Measurements from ENCODE around the gene ZNF546. TPM values are rescaled to one million over a fixed set of nuclear protein-coding genes. Genes with fewer than 3 reads are reported as not detected.

The ZNF546 gene
- total RNA-seq, 1 donor from 2014 or later = 5.9 TPM

GRCh38 chr19:39974377-39975155 is 22.3 kb upstream of the ZNF546 start:
- intact Hi-C loops (cut with DNase I) = loop anchor here (10.0 kb wide), 1 partner anchor 160 kb away; no protein-coding TSS in a partner anchor
- no peak for ATAC-seq (ENCODE audit: poor library complexity)
- no peak for DNase-seq

DNA sequence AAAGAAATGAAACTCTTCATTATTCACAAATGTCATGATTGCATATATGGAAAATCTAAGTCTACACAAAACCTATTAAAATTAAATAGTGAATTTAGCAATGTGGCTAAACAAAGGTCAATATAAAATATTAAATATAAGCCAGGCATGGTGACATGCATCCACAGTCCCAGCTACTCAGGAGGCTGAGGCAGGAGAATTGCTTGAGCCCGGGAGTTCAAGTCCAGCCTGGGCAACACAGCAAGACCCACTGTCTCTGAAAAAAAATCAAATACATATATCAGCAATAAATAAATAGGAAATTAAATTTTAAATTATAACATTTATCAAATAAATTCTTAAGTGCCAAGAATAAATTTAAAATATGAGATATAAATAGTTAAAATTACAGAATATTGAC is 14.0 kb upstream of the ZNF546 start:
- no peak for DNase-seq
- intact Hi-C loops (cut with DNase I) = no loop called here
- no peak for ATAC-seq (ENCODE audit: poor library complexity)

GRCh38 chr19:39983695-39984300 is 13.1 kb upstream of the ZNF546 start:
- ATAC-seq (ENCODE audit: poor library complexity) (no peak), DNase-seq (no peak)
- intact Hi-C loops (cut with DNase I) = no loop called here

DNA sequence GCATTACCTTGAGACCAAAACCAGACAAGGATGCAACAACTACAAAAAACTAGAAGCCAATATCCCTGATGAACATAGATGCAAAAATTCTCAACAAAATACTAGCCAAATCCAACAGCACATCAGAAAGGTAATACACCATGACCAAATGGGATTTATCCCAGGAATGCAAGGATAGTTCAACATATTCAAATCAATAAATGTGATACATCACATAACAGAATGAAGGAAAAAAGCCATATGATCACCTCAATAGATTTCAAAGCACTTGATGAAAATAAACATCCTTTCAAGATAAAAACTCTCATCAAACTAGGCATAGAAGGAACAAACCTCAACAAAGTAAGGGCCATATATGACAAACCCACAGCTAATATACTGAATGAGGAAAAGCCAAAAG is 10.2 kb upstream of the ZNF546 start:
- DNase-seq (no peak), ATAC-seq (ENCODE audit: poor library complexity) (no peak)
- intact Hi-C loops (cut with DNase I) = no loop called here

GRCh38 chr19:39987167-39987566 is 9.7 kb upstream of the ZNF546 start:
- DNase-seq = no peak
- ATAC-seq (ENCODE audit: poor library complexity) = no peak
- intact Hi-C loops (cut with DNase I) = no loop called here

DNA sequence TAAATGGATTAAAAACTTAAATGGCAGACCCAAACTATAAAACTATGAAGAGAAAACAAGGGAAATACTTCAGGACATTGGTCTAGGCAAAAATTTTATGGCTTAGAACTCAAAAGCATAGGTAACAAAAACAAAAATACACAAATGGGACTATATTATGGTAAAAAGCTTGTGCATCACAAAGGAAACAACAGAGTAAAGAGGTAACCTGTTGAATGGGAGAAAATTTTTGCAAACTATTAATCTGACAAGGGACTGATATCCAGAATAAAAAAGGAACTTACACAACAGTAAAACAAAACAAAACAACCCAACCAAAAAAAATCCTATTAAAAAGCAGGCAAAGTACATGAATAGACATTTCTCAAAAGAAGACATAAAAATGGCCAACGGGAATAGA is 9.3 kb upstream of the ZNF546 start:
- ATAC-seq (ENCODE audit: poor library complexity) = no peak
- DNase-seq = no peak
- intact Hi-C loops (cut with DNase I) = no loop called here

DNA sequence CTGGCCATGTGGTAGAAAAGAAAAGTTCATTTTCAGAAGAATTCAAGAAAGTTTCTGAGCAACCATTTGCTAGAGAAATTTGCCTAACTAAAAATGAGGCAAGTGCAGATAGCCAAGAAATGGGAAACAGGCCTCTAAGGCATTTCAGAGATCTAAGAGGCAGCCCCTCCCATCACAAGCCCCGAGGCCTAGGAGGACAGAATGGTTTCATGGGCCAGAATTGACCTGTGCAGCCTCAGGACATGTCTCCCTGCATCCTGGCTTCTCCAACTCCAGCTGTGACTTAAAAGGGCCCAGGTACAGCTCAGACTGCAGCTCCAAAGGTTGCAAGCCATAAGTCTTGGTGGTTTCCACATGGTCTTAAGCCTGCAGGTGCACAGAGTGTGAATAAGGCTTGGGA is 3.3 kb upstream of the ZNF546 start:
- ATAC-seq (ENCODE audit: poor library complexity) = no peak
- intact Hi-C loops (cut with DNase I) = no loop called here
- DNase-seq = no peak

DNA sequence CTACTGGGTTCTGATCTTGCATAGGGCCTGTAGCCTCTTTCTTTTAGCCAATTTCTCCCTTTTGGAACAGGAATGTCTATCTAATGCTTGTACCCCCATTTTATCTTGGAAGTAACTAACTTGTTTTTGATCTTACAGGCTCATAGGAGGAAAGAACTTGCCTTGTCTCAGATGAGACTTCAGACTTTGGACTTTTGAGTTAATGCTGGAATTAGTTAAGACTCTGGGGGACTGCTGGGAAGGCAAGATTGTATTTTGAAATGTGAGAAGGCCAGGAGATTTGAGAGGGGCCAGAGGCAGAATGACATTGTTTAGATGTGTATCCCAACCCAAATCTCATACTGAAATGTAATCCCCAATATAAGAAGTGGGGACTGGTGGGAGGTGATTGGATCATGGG is 2.5 kb upstream of the ZNF546 start:
- intact Hi-C loops (cut with DNase I) = no loop called here
- ATAC-seq (ENCODE audit: poor library complexity) = no peak
- DNase-seq = no peak

- DNase-seq (no peak), ATAC-seq (ENCODE audit: poor library complexity) (no peak)
- intact Hi-C loops (cut with DNase I) = no loop called here
Observed at GRCh38 chr19:39995794-39996193, 1.1 kb upstream of the ZNF546 start.

DNA sequence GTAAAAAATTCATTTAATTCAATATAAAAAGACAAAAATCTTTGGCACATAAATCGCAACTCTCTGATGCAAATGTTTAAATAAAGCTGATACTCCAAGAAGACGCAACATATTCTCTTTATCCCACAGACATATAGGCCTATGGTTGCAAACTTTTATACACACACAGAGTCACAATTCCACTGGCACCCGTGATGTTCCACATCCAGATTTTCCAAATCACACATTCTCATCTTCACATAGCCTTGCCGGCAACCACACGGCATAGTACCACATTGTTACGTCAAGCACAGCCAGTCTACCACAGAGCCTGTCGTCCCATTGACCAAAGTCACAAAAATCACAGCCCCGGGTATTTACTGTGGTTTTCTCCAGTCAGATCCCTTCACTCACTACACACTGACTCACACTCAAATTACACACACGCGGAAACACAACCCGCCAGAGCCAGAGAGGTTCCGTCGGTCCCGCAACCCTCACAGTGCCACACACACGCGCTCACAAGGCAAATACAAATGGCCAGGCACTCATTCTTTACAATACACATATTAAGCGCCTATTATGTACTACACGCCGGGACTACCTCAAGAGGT is 546 bp upstream of the ZNF546 start:
- DNase-seq (no peak), ATAC-seq (ENCODE audit: poor library complexity) (peak; percentile 48)
- intact Hi-C loops (cut with DNase I) = no loop called here

DNA sequence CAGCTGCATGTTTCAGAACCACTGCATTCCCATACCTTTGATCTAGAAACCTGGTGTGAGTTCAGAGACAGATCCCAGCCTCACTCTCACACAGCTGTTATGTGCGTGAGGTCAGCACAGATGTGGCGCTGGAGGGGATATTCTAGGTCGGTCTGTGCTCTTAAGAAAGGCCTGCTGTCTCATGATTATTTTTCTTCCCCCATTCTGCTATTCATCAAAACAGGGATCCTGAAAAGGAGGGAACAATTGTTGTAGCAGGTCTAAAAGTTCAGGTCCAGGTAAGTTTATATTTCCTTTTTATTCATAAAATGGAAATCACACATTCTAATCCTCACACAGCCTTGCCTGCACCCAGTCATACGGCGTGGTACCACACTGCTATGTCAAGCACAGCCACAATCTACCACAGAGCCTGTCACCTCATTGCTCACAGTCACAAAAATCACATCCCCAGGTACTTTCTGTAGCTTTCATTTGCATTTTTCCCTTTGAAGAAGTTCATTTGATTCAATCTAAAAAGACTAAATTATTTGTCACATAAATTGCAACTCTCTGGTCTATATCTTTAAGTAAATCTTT is 867 bp downstream of the ZNF546 start:
- no peak for ATAC-seq (ENCODE audit: poor library complexity)
- intact Hi-C loops (cut with DNase I) = no loop called here
- DNase-seq = no peak

- ATAC-seq (ENCODE audit: poor library complexity) (no peak), DNase-seq (no peak)
- intact Hi-C loops (cut with DNase I) = no loop called here
Observed at GRCh38 chr19:39998501-39998900, 1.6 kb downstream of the ZNF546 start.

DNA sequence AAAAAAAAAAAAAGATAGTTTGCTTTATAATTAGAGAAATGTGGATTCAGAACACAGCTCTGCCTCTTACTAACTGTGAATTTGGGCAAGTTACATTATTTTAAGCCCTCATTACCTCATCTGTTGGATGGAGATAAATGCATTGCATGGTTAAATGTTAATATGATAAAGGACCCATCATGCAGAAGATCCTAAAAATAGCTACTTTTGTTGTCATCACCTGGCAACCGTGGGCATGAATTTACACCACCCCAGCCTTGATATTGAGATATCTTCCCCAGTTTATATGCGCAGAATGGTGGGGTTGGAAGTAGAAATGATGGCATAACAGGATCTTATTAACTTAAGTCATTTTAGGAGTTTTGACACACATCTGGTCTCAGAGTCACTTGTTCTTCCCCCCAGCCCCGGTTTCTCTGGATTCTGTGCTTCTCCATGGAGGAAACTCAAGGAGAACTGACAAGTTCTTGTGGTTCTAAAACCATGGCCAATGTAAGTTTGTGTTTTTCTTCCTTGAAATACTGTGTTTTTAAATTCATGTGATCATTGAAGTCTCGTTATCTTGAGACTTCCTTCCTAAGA is 8.9 kb downstream of the ZNF546 start:
- DNase-seq = no peak
- ATAC-seq (ENCODE audit: poor library complexity) = peak; percentile 49
- intact Hi-C loops (cut with DNase I) = loop anchor here (10.0 kb wide), 1 partner anchor 49 kb away; the partner anchor contains the start of gene ZNF780B

DNA sequence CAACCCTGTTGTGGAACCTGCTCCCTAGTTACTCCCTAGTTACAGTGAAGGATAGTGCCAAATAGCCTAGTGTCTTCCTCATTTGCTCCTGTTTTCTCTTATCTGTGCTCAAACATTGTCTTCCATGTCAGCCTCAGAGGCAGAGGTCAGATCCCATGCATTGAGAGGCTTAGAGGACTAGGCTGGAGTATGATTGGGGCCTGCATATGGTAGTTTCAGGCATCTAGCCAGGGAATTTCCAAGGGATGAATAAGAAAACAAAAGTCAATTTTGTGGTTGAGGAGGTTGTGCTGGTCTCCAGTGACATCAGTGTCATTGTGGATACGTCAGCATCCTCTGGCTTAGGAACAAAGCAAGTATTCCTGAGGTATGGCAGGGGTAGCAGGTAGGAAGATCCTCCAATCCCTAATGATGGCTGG is 9.4 kb downstream of the ZNF546 start:
- intact Hi-C loops (cut with DNase I) = loop anchor here (10.0 kb wide), 1 partner anchor 49 kb away; the partner anchor contains the start of gene ZNF780B
- no peak for ATAC-seq (ENCODE audit: poor library complexity)
- DNase-seq = no peak

- no peak for DNase-seq
- no peak for ATAC-seq (ENCODE audit: poor library complexity)
- intact Hi-C loops (cut with DNase I) = loop anchor here (10.0 kb wide), 1 partner anchor 45 kb away; the partner anchor contains the start of gene ZNF780B
Observed at GRCh38 chr19:40009674-40010073, 12.8 kb downstream of the ZNF546 start.

DNA sequence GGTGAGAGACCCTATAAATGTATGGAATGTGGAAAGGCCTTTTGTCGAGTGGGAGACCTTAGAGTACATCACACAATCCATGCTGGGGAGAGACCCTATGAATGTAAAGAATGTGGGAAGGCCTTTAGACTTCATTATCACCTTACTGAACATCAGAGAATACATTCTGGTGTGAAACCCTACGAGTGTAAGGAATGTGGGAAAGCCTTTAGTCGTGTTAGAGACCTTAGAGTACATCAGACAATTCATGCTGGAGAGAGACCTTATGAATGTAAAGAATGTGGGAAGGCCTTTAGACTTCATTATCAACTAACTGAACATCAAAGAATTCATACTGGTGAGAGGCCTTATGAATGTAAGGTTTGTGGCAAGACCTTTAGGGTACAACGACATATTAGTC is 17.1 kb downstream of the ZNF546 start:
- DNase-seq (no peak), ATAC-seq (ENCODE audit: poor library complexity) (no peak)
- intact Hi-C loops (cut with DNase I) = no loop called here

- no peak for ATAC-seq (ENCODE audit: poor library complexity)
- no peak for DNase-seq
- intact Hi-C loops (cut with DNase I) = no loop called here
Observed at GRCh38 chr19:40023969-40024368, 27.1 kb downstream of the ZNF546 start.

DNA sequence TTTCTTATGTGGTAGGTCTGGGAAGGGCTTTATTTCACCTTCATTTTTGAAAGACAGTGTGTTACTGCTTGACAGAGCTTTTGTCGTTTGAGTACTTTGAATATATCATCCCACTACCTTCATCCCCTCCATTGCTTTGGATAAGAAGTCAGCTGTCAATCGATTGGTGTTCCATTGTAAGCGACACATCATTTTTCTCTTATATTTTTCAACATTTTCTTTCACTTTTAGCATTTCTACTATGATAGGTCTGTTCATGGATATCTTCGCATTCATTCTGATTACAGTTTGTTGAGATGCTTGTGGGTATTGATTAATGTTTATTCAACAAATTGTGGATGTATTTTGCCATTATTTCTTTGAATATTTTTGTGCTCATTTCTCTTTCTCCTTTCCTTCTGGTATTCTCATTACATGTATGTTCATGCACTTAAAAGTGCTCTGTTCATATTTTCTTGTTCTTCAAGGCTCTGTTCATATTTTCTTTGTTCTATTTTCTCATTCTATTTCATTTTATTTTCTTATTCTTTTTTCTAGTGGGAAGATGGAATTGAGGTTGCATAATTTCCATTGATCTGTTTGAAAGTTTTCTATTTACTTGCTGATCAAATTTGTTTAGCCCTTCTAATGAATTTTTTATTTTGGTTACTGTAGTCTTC is 29.2 kb downstream of the ZNF546 start:
- no peak for DNase-seq
- intact Hi-C loops (cut with DNase I) = no loop called here
- no peak for ATAC-seq (ENCODE audit: poor library complexity)

GRCh38 chr19:40026597-40026970 is 29.7 kb downstream of the ZNF546 start:
- intact Hi-C loops (cut with DNase I) = no loop called here
- ATAC-seq (ENCODE audit: poor library complexity) = no peak
- DNase-seq = no peak
